Natural killer cell treated with Interleukin-12 subunit alpha and Interleukin-12 subunit beta and Interleukin-15 and Interleukin-18, amount 100 ng/mL, for 72 hours (primary cell): Measurements from ENCODE around the gene DCLK2. TPM values are rescaled to one million over a fixed set of nuclear protein-coding genes. Genes with fewer than 3 reads are reported as not detected.
"Not testable (repeated sequence)": the region's sequence is repeated elsewhere in the genome, so short reads cannot be mapped to it uniquely, and the experiment has no call there.

Experiments
- ATAC-seq, 2 donors: fragments of 150-1000 bp; cut with Tn5 transposase in 1 of 2; sonication (Bioruptor Pico), chemical (Tn5 transposase) in 1 of 2; 2 replicates each; pipeline ENCODE4 v1.10.0; 2021
- DNase-seq: peaks from one replicate; pipeline ENCODE4 v3.0.0; 2022; ENCODE audit warnings: low spot score
- H3K27ac Mint-ChIP-seq, 2 donors: 1 replicate in 1 of 2; 2 replicates in 1 of 2; pipeline ENCODE4 v1.8.0; 2022; ENCODE audit warnings: mixed read lengths in 2 of 2, mild to moderate bottlenecking in 1 of 2, moderate library complexity in 1 of 2
- H3K27me3 Mint-ChIP-seq, 2 donors: 1 replicate in 1 of 2; 2 replicates in 1 of 2; pipeline ENCODE4 v1.8.0; 2022; ENCODE audit warnings: mixed read lengths in 2 of 2
- H3K36me3 Mint-ChIP-seq: one replicate; pipeline ENCODE4 v1.8.0; 2022; ENCODE audit warnings: mixed read lengths
- H3K4me1 Mint-ChIP-seq, 2 donors: 1 replicate in 1 of 2; 2 replicates in 1 of 2; pipeline ENCODE4 v1.8.0; 2022; ENCODE audit warnings: low read depth in 2 of 2, mixed read lengths in 2 of 2, mild to moderate bottlenecking in 1 of 2
- H3K4me3 Mint-ChIP-seq: one replicate; pipeline ENCODE4 v1.8.0; 2022; ENCODE audit warnings: mixed read lengths
- H3K9me3 Mint-ChIP-seq: 2 replicates; pipeline ENCODE4 v1.8.0; 2022; ENCODE audit warnings: mixed read lengths
- total RNA-seq, 2 donors: library from RNA; stranded (reverse); gene quantifications; one replicate each; pipeline ENCODE4 v1.2.3, GENCODE V29; 2022

Gene DCLK2
- total RNA-seq, 2 donors from 2014 or later: 0.08 TPM; not detected in 1

GRCh38 chr4:150158041-150158440, 79.8 kb downstream of the DCLK2 start:
- H3K27me3 Mint-ChIP-seq: peaks cover 7 to 10% of the 10 kb centered on the region in 2 donors
- DNase-seq (no peak), ATAC-seq (no peak)
- H3K27ac Mint-ChIP-seq: no peak overlapping the region
- H3K36me3 Mint-ChIP-seq: no peaks in the 10 kb centered on the region
- H3K4me1 Mint-ChIP-seq: no peaks in the 10 kb centered on the region
- H3K9me3 Mint-ChIP-seq: no peaks in the 10 kb centered on the region
- no peak overlapping the region for H3K4me3 Mint-ChIP-seq

GRCh38 chr4:150160473-150160872, 82.2 kb downstream of the DCLK2 start:
- H3K27ac Mint-ChIP-seq: no peak overlapping the region
- no peak for DNase-seq

GRCh38 chr4:150161109-150161508, 82.9 kb downstream of the DCLK2 start:
- H3K9me3 Mint-ChIP-seq: no peaks in the 10 kb centered on the region
- ATAC-seq (no peak), DNase-seq (no peak)
- H3K27ac Mint-ChIP-seq: no peak overlapping the region
- no peak overlapping the region for H3K4me3 Mint-ChIP-seq
- H3K36me3 Mint-ChIP-seq: no peaks in the 10 kb centered on the region
- H3K4me1 Mint-ChIP-seq: no peaks in the 10 kb centered on the region
- peaks cover 2 to 12% of the 10 kb centered on the region in 2 donors for H3K27me3 Mint-ChIP-seq

More at GRCh38 chr4:150160473-150160872, 82.2 kb downstream of the DCLK2 start:
- H3K9me3 Mint-ChIP-seq: no peaks in the 10 kb centered on the region
- H3K36me3 Mint-ChIP-seq: no peaks in the 10 kb centered on the region
- H3K4me3 Mint-ChIP-seq: no peak overlapping the region
- no peaks in the 10 kb centered on the region for H3K4me1 Mint-ChIP-seq
- no peak for ATAC-seq
- H3K27me3 Mint-ChIP-seq: peaks cover 4 to 12% of the 10 kb centered on the region in 2 donors

GRCh38 chr4:150162020-150162419, 83.8 kb downstream of the DCLK2 start:
- not testable (repeated sequence) for H3K4me3 Mint-ChIP-seq, DNase-seq, H3K27ac Mint-ChIP-seq, H3K4me1 Mint-ChIP-seq, H3K9me3 Mint-ChIP-seq, ATAC-seq, H3K36me3 Mint-ChIP-seq
- H3K27me3 Mint-ChIP-seq: peaks cover 2 to 11% of the 10 kb centered on the region in 2 donors

GRCh38 chr4:150164055-150164454, 85.8 kb downstream of the DCLK2 start:
- no peak overlapping the region for H3K27ac Mint-ChIP-seq
- ATAC-seq: no peak
- H3K27me3 Mint-ChIP-seq: peaks cover 2 to 11% of the 10 kb centered on the region in 2 donors

GRCh38 chr4:150164956-150165629, 86.8 kb downstream of the DCLK2 start:
- peaks cover 2 to 11% of the 10 kb centered on the region in 2 donors for H3K27me3 Mint-ChIP-seq
- no peak overlapping the region for H3K27ac Mint-ChIP-seq
- no peaks in the 10 kb centered on the region for H3K4me1 Mint-ChIP-seq
- H3K36me3 Mint-ChIP-seq: no peaks in the 10 kb centered on the region
- H3K9me3 Mint-ChIP-seq: no peaks in the 10 kb centered on the region
- no peak overlapping the region for H3K4me3 Mint-ChIP-seq
- no peak for DNase-seq
- ATAC-seq: no peak

More at GRCh38 chr4:150164055-150164454, 85.8 kb downstream of the DCLK2 start:
- Mint-ChIP-seq H3K36me3 (no peaks in the 10 kb centered on the region), H3K4me1 (no peaks in the 10 kb centered on the region), H3K4me3 (no peak overlapping the region), H3K9me3 (no peaks in the 10 kb centered on the region)
- DNase-seq: no peak

GRCh38 chr4:150167054-150167453, 88.8 kb downstream of the DCLK2 start:
- Mint-ChIP-seq H3K4me1 (no peaks in the 10 kb centered on the region), H3K36me3 (no peaks in the 10 kb centered on the region), H3K9me3 (no peaks in the 10 kb centered on the region), H3K27ac (no peak overlapping the region), H3K4me3 (no peak overlapping the region), H3K27me3 (peaks cover 2 to 11% of the 10 kb centered on the region in 2 donors)
- DNase-seq: no peak
- ATAC-seq: no peak

- DNase-seq: no peak
- Mint-ChIP-seq H3K36me3 (no peaks in the 10 kb centered on the region), H3K4me1 (no peaks in the 10 kb centered on the region), H3K4me3 (no peak overlapping the region), H3K9me3 (no peaks in the 10 kb centered on the region), H3K27ac (no peak overlapping the region), H3K27me3 (peaks cover 3 to 21% of the 10 kb centered on the region in 2 donors)
- ATAC-seq: no peak
Observed at GRCh38 chr4:150173432-150173861, 95.2 kb downstream of the DCLK2 start.

GRCh38 chr4:150173982-150174398, 95.7 kb downstream of the DCLK2 start:
- ATAC-seq: no peak
- Mint-ChIP-seq H3K27me3 (peaks cover 3 to 21% of the 10 kb centered on the region in 2 donors), H3K4me3 (no peak overlapping the region), H3K27ac (no peak overlapping the region), H3K4me1 (no peaks in the 10 kb centered on the region), H3K36me3 (no peaks in the 10 kb centered on the region), H3K9me3 (no peaks in the 10 kb centered on the region)
- DNase-seq: no peak

- DNase-seq (no peak), ATAC-seq (no peak)
- H3K27me3 Mint-ChIP-seq: peaks cover 9 to 39% of the 10 kb centered on the region in 2 donors
- H3K27ac Mint-ChIP-seq: no peak overlapping the region
- H3K4me1 Mint-ChIP-seq: no peaks in the 10 kb centered on the region
- H3K9me3 Mint-ChIP-seq: no peaks in the 10 kb centered on the region
- H3K36me3 Mint-ChIP-seq: no peaks in the 10 kb centered on the region
- no peak overlapping the region for H3K4me3 Mint-ChIP-seq
Observed at GRCh38 chr4:150176547-150176946, 98.3 kb downstream of the DCLK2 start.

GRCh38 chr4:150178161-150178560, 99.9 kb downstream of the DCLK2 start:
- no peaks in the 10 kb centered on the region for H3K36me3 Mint-ChIP-seq
- no peaks in the 10 kb centered on the region for H3K4me1 Mint-ChIP-seq

GRCh38 chr4:150181536-150181935, 103.3 kb downstream of the DCLK2 start:
- H3K4me3 Mint-ChIP-seq: no peak overlapping the region
- H3K27ac Mint-ChIP-seq: no peak overlapping the region
- H3K36me3 Mint-ChIP-seq: no peaks in the 10 kb centered on the region
- H3K9me3 Mint-ChIP-seq: no peaks in the 10 kb centered on the region
- no peak for ATAC-seq
- H3K27me3 Mint-ChIP-seq: peaks cover 12 to 34% of the 10 kb centered on the region in 2 donors
- no peaks in the 10 kb centered on the region for H3K4me1 Mint-ChIP-seq
- DNase-seq: no peak

More at GRCh38 chr4:150178161-150178560, 99.9 kb downstream of the DCLK2 start:
- no peak for ATAC-seq
- DNase-seq: no peak
- no peaks in the 10 kb centered on the region for H3K9me3 Mint-ChIP-seq
- no peak overlapping the region for H3K4me3 Mint-ChIP-seq
- H3K27me3 Mint-ChIP-seq: peaks cover 12 to 39% of the 10 kb centered on the region in 2 donors
- no peak overlapping the region for H3K27ac Mint-ChIP-seq

GRCh38 chr4:150182794-150183193, 104.5 kb downstream of the DCLK2 start:
- Mint-ChIP-seq H3K27me3 (peaks cover 9 to 23% of the 10 kb centered on the region in 2 donors), H3K9me3 (no peaks in the 10 kb centered on the region), H3K4me3 (no peak overlapping the region), H3K27ac (no peak overlapping the region), H3K4me1 (no peaks in the 10 kb centered on the region), H3K36me3 (no peaks in the 10 kb centered on the region)
- DNase-seq (no peak), ATAC-seq (no peak)

GRCh38 chr4:150185033-150185432, 106.8 kb downstream of the DCLK2 start:
- not testable (repeated sequence) for H3K4me1 Mint-ChIP-seq, H3K9me3 Mint-ChIP-seq, H3K36me3 Mint-ChIP-seq, ATAC-seq, H3K27ac Mint-ChIP-seq, H3K4me3 Mint-ChIP-seq, DNase-seq
- peaks cover 8 to 19% of the 10 kb centered on the region in 2 donors for H3K27me3 Mint-ChIP-seq
